ENCODE results near the gene MYADM.

DNA sequence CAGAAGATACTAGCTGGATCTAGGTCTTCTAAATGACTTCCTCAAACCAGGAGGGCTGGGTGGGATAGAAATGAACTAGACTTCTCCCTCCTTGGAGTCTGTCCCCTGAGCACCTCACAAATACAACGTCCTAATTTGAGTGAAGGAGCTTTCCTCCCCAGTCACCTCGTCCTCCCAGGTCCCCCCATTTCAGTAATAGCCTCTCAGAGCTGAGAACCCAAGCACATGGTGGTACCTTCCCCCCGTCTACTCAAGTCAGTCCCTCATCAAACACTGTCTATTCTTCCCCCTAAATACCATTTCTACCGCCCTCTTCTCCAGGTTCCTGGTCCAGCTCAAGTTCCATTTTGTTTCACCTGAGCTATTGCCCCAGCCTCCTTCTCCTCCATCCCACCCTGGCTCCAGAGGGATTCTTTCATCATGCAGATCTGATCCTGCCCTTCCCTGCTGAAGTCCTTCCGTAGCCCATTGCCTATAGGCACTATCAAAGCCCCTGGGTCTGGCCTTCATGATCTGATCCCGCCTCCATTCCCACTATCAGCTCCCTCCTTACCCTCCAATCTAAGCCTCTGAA is 9.1 kb downstream of the MYADM start:
- TF ChIP-seq POLR2AphosphoS5 (IDR thresholded peaks at IDR 0.05; ENCODE audit: low read depth, low read length) (no peak), SIN3A (IDR thresholded peaks at IDR 0.05; ENCODE audit: borderline replicate concordance, insufficient read depth, low read length) (no peak), FOXP2 (optimal IDR thresholded peaks at IDR 0.05; ENCODE audit: borderline replicate concordance, extremely low read depth, extremely low read length, insufficient read depth) (no peak), TAF1 (IDR thresholded peaks at IDR 0.05; ENCODE audit: borderline replicate concordance, insufficient read depth, low read length) (no peak)
- TF ChIP-seq, protein P1, sequence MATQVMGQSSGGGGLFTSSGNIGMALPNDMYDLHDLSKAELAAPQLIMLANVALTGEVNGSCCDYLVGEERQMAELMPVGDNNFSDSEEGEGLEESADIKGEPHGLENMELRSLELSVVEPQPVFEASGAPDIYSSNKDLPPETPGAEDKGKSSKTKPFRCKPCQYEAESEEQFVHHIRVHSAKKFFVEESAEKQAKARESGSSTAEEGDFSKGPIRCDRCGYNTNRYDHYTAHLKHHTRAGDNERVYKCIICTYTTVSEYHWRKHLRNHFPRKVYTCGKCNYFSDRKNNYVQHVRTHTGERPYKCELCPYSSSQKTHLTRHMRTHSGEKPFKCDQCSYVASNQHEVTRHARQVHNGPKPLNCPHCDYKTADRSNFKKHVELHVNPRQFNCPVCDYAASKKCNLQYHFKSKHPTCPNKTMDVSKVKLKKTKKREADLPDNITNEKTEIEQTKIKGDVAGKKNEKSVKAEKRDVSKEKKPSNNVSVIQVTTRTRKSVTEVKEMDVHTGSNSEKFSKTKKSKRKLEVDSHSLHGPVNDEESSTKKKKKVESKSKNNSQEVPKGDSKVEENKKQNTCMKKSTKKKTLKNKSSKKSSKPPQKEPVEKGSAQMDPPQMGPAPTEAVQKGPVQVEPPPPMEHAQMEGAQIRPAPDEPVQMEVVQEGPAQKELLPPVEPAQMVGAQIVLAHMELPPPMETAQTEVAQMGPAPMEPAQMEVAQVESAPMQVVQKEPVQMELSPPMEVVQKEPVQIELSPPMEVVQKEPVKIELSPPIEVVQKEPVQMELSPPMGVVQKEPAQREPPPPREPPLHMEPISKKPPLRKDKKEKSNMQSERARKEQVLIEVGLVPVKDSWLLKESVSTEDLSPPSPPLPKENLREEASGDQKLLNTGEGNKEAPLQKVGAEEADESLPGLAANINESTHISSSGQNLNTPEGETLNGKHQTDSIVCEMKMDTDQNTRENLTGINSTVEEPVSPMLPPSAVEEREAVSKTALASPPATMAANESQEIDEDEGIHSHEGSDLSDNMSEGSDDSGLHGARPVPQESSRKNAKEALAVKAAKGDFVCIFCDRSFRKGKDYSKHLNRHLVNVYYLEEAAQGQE (IDR thresholded peaks at IDR 0.05; ENCODE audit: insufficient read depth in 1 of 2, low read depth in 2 of 2, low read length in 2 of 2): no peak
